Measurements from ENCODE around the gene SLC22A17. TPM values are rescaled to one million over a fixed set of nuclear protein-coding genes. Genes with fewer than 3 reads are reported as not detected.
"Not testable (repeated sequence)": the region's sequence is repeated elsewhere in the genome, so short reads cannot be mapped to it uniquely, and the experiment has no call there.

SLC22A17 gene
- total RNA-seq, 1 donor, result 5.6 TPM

GRCh38 chr14:23346693-23347405, 5.8 kb downstream of the SLC22A17 start:
- Histone ChIP-seq H3K4me3 (ENCODE audit: low read length) (no peak overlapping the region), H3K27me3 (ENCODE audit: insufficient read depth, low read length) (peaks cover 16% of the 10 kb centered on the region), H3K9me3 (ENCODE audit: low read depth, low read length) (no peaks in the 10 kb centered on the region), H3K4me1 (ENCODE audit: insufficient read depth, low read length) (peaks cover 3% of the 10 kb centered on the region)

- Histone ChIP-seq H3K4me3 (ENCODE audit: low read length) (no peak overlapping the region), H3K4me1 (ENCODE audit: insufficient read depth, low read length) (no peaks in the 10 kb centered on the region), H3K27me3 (ENCODE audit: insufficient read depth, low read length) (peaks cover 13% of the 10 kb centered on the region), H3K9me3 (ENCODE audit: low read depth, low read length) (no peaks in the 10 kb centered on the region)
Observed at GRCh38 chr14:23345987-23346692, 6.5 kb downstream of the SLC22A17 start.

DNA sequence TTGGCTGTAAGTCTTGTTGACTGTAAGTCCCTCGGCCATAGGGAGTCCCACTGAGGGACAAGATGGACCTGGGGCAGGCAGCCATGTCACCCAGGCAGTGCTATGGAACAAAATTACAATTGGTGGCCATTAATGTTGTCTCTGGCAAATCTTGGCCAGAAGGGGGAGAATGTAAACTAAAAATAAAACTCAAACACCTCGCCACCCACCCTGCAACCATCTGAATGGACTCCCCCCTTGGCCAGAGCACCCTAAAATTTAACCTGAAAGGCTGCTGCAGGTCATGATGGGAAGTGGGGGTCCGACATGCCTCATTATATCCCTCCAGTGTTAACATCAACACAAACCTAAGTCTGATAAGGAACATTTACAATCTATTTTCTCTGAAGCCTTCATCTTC, 8.2 kb downstream of the SLC22A17 start:
- Histone ChIP-seq H3K9me3 (ENCODE audit: low read depth, low read length) (peaks cover 6% of the 10 kb centered on the region), H3K27me3 (ENCODE audit: insufficient read depth, low read length) (peaks cover 6% of the 10 kb centered on the region)

GRCh38 chr14:23339506-23340268, 13.0 kb downstream of the SLC22A17 start:
- Histone ChIP-seq H3K4me1 (ENCODE audit: insufficient read depth, low read length) (no peaks in the 10 kb centered on the region), H3K9me3 (ENCODE audit: low read depth, low read length) (peaks cover 10% of the 10 kb centered on the region)

More for the DNA sequence above, 8.2 kb downstream of the SLC22A17 start:
- Histone ChIP-seq H3K4me3 (ENCODE audit: low read length) (no peak overlapping the region), H3K4me1 (ENCODE audit: insufficient read depth, low read length) (no peaks in the 10 kb centered on the region)

DNA sequence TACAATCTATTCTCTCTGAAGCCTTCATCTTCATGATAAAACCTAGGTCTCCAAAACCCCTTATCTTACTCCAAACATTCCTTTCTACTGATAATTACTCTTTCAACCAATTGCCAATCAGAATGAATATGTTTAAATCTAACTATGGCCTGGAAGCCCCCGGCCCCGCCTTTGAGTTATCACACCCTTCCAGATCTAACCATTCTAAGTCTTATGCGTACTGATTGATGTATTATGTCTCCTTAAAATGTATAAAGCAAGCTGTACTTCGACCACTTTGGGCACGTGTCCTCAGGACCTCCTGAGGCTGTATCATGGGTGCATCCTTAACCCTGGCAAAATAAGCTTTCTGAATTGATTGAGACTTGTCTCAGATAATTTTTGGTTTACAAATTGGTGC, 17.1 kb downstream of the SLC22A17 start:
- Histone ChIP-seq H3K4me3 (ENCODE audit: low read length) (no peak overlapping the region), H3K4me1 (ENCODE audit: insufficient read depth, low read length) (no peaks in the 10 kb centered on the region), H3K27me3 (ENCODE audit: insufficient read depth, low read length) (peaks cover 7% of the 10 kb centered on the region), H3K9me3 (ENCODE audit: low read depth, low read length) (peaks cover 10% of the 10 kb centered on the region)

More at GRCh38 chr14:23339506-23340268, 13.0 kb downstream of the SLC22A17 start:
- Histone ChIP-seq H3K4me3 (ENCODE audit: low read length) (no peak overlapping the region), H3K27me3 (ENCODE audit: insufficient read depth, low read length) (peaks cover 11% of the 10 kb centered on the region)

DNA sequence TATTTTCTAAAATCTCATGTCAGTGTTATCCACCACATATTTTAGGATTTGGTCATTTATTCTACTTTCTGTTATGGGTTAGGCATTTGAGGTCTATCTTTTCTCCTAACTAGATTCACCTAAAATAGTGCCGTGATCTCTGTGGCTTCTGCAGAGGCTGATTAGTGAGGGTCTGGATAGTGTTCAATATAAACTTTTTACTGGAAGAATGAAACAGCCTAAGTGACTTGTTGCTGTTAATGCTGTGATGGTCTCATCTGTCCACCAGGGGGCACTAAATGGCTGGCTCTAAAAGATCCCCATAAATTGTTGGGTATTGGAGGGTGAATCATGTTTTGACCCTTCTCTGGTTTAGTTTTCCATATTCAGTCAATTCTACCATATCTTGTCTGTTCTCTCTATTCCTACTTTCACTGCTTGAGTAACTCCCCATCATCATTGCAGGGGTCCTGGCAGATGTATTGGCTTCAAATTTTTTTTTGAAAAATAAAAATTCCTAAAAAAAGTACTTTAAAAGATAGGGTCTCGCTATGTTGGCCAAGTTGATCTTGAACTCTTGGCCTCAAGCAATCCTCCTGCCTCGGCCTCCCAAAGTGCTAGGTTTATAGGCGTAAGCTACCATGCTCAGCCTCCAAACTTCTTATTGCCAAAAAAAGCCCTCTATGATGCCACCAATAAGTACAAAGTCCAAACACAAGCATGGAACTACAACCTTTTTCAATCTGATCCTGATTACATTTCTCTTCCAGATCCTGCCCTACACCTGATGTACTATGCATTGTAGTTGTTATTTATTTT, 24.5 kb downstream of the SLC22A17 start:
- Histone ChIP-seq H3K4me1 (ENCODE audit: insufficient read depth, low read length) (peaks cover 10% of the 10 kb centered on the region), H3K27me3 (ENCODE audit: insufficient read depth, low read length) (no peaks in the 10 kb centered on the region), H3K9me3 (ENCODE audit: low read depth, low read length) (no peaks in the 10 kb centered on the region), H3K4me3 (ENCODE audit: low read length) (no peak overlapping the region)

DNA sequence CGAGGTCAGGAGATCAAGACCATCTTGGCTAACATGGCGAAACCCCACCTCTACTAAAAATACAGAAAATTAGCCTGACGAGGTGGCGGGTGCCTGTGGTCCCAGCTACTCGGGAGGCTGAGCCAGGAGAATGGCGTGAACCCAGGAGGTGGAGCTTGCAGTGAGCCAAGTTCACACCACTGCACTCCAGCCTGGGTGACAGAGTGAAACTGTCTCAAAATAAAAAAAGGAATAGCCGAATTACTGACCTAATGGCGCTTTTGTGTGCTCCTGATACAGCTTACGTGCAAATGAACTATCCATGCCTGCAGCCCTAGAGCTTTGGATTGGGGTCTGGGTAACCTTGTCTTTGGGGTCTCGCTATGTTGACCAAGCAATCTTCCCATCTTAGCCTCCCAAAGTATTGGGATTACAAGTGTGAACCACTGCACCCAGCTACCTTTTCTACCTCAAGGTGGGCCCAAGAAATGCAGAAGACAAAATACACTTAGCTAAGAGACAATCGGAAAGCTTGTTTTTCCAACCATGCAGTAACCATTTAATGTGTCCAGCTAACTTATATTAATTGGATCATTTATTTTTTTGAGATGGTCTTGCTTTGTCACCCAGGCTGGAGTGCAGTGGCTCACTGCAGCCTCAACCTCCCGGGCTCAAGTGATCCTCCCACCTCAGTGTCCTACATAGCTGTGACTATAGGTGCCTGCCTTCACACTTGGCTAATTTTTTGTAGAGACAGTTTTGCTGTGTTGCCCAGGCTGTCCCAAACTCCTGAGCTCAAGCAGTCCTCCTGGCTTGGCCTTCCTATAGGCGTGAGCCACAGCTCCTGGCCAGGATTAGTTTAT, 26.0 kb downstream of the SLC22A17 start:
- H3K9me3 ChIP-seq (ENCODE audit: low read depth, low read length), result no peaks in the 10 kb centered on the region
- H3K4me1 ChIP-seq (ENCODE audit: insufficient read depth, low read length), result peaks cover 23% of the 10 kb centered on the region
- H3K4me3 ChIP-seq (ENCODE audit: low read length), result no peak overlapping the region
- no peaks in the 10 kb centered on the region for H3K27me3 ChIP-seq (ENCODE audit: insufficient read depth, low read length)

- not testable (repeated sequence) for H3K4me3 ChIP-seq (ENCODE audit: low read length); H3K27me3 ChIP-seq (ENCODE audit: insufficient read depth, low read length); H3K9me3 ChIP-seq (ENCODE audit: low read depth, low read length)
- H3K4me1 ChIP-seq (ENCODE audit: insufficient read depth, low read length), result peaks cover 23% of the 10 kb centered on the region
Observed at GRCh38 chr14:23325746-23326145, 26.9 kb downstream of the SLC22A17 start.

GRCh38 chr14:23324993-23325392, 27.7 kb downstream of the SLC22A17 start:
- Histone ChIP-seq H3K27me3 (ENCODE audit: insufficient read depth, low read length) (no peaks in the 10 kb centered on the region), H3K9me3 (ENCODE audit: low read depth, low read length) (no peaks in the 10 kb centered on the region), H3K4me1 (ENCODE audit: insufficient read depth, low read length) (peaks cover 30% of the 10 kb centered on the region), H3K4me3 (ENCODE audit: low read length) (no peak overlapping the region)

GRCh38 chr14:23324455-23324846, 28.2 kb downstream of the SLC22A17 start:
- Histone ChIP-seq H3K4me3 (ENCODE audit: low read length) (no peak overlapping the region), H3K4me1 (ENCODE audit: insufficient read depth, low read length) (peaks cover 33% of the 10 kb centered on the region), H3K27me3 (ENCODE audit: insufficient read depth, low read length) (no peaks in the 10 kb centered on the region), H3K9me3 (ENCODE audit: low read depth, low read length) (no peaks in the 10 kb centered on the region)

DNA sequence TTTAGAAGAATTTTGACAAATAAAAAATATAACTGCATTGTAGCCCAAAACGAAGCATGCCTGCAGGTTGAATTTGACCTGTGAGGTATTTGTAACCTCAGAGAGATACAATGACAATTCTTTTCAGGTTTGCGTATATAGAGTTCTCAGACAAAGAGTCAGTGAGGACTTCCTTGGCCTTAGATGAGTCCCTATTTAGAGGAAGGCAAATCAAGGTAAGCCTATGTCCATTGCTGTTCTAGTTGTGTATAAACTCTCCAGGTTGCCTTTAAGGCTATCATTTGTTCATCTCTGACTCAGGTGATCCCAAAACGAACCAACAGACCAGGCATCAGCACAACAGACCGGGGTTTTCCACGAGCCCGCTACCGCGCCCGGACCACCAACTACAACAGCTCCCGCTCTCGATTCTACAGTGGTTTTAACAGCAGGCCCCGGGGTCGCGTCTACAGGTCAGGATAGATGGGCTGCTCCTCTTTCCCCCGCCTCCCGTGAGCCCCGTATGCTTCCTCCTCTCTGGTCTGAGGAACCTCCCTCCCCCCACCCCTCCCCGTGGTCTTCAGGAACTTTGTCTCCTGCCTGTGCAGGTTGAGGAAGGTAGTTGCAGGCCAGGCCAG, 28.7 kb downstream of the SLC22A17 start:
- H3K9me3 ChIP-seq (ENCODE audit: low read depth, low read length), result no peaks in the 10 kb centered on the region
- H3K4me3 ChIP-seq (ENCODE audit: low read length), result no peak overlapping the region
- peaks cover 33% of the 10 kb centered on the region for H3K4me1 ChIP-seq (ENCODE audit: insufficient read depth, low read length)
- H3K27me3 ChIP-seq (ENCODE audit: insufficient read depth, low read length), result no peaks in the 10 kb centered on the region

GRCh38 chr14:23322568-23323517, 29.8 kb downstream of the SLC22A17 start:
- Histone ChIP-seq H3K4me3 (ENCODE audit: low read length) (peak overlapping the region; percentile 72), H3K27me3 (ENCODE audit: insufficient read depth, low read length) (no peaks in the 10 kb centered on the region), H3K4me1 (ENCODE audit: insufficient read depth, low read length) (peaks cover 33% of the 10 kb centered on the region), H3K9me3 (ENCODE audit: low read depth, low read length) (no peaks in the 10 kb centered on the region)

Measured in mononuclear cell (primary cell).